ENCODE results near the gene FLVCR1. TPM values are rescaled to one million over a fixed set of nuclear protein-coding genes. Genes with fewer than 3 reads are reported as not detected.
"Not testable (repeated sequence)": the region's sequence is repeated elsewhere in the genome, so short reads cannot be mapped to it uniquely, and the experiment has no call there.

Gene FLVCR1
- total RNA-seq, 1 experiment from 2014 or later: 32.8 TPM

- H3K4me1 ChIP-seq (ENCODE audit: low read length): peaks cover 6% of the 10 kb centered on the region
- no peak overlapping the region for H3K4me2 ChIP-seq (ENCODE audit: low read depth, low read length, poor library complexity, severe bottlenecking)
- H3K27me3 ChIP-seq (ENCODE audit: low read length): no peaks in the 10 kb centered on the region
- H3K9ac ChIP-seq (ENCODE audit: low read length): no peak overlapping the region
- H3K27ac ChIP-seq (ENCODE audit: low read length): no peak overlapping the region
- no peak overlapping the region for H3K4me3 ChIP-seq (ENCODE audit: low read length)
- peaks cover 13% of the 10 kb centered on the region for H3K9me3 ChIP-seq (ENCODE audit: low read length)
- H3K9me2 ChIP-seq (replicated peaks; ENCODE audit: insufficient read depth, low read length): no peaks in the 10 kb centered on the region
- H2AFZ ChIP-seq (ENCODE audit: low read length): no peak overlapping the region
- no peaks in the 10 kb centered on the region for H3K36me3 ChIP-seq (ENCODE audit: insufficient read depth, low read length)
- no peak for DNase-seq
- H3K79me2 ChIP-seq (ENCODE audit: low read length): no peaks in the 10 kb centered on the region
- no peaks in the 10 kb centered on the region for H4K20me1 ChIP-seq (ENCODE audit: insufficient read depth, low read depth, low read length)
These were observed 30.8 kb upstream of the FLVCR1 start for GRCh38 chr1:212827171-212827776.

GRCh38 chr1:212827831-212828278 is 30.2 kb upstream of the FLVCR1 start:
- Histone ChIP-seq H4K20me1 (ENCODE audit: insufficient read depth, low read depth, low read length) (no peaks in the 10 kb centered on the region), H3K4me3 (ENCODE audit: low read length) (no peak overlapping the region), H3K4me2 (ENCODE audit: low read depth, low read length, poor library complexity, severe bottlenecking) (no peak overlapping the region), H3K27ac (ENCODE audit: low read length) (no peak overlapping the region), H3K4me1 (ENCODE audit: low read length) (peaks cover 6% of the 10 kb centered on the region), H3K36me3 (ENCODE audit: insufficient read depth, low read length) (no peaks in the 10 kb centered on the region), H3K9me2 (replicated peaks; ENCODE audit: insufficient read depth, low read length) (no peaks in the 10 kb centered on the region), H2AFZ (ENCODE audit: low read length) (no peak overlapping the region), H3K9ac (ENCODE audit: low read length) (no peak overlapping the region), H3K79me2 (ENCODE audit: low read length) (no peaks in the 10 kb centered on the region), H3K27me3 (ENCODE audit: low read length) (no peaks in the 10 kb centered on the region), H3K9me3 (ENCODE audit: low read length) (peaks cover 13% of the 10 kb centered on the region)
- no peak for DNase-seq

- no peak overlapping the region for H3K9ac ChIP-seq (ENCODE audit: low read length)
- no peak overlapping the region for H3K4me3 ChIP-seq (ENCODE audit: low read length)
These were observed 29.7 kb upstream of the FLVCR1 start for GRCh38 chr1:212828395-212828794.

GRCh38 chr1:212833211-212834207 is 24.6 kb upstream of the FLVCR1 start:
- H4K20me1 ChIP-seq (ENCODE audit: insufficient read depth, low read depth, low read length); H3K9me2 ChIP-seq (replicated peaks; ENCODE audit: insufficient read depth, low read length); H3K9ac ChIP-seq (ENCODE audit: low read length); H3K27ac ChIP-seq (ENCODE audit: low read length); H3K9me3 ChIP-seq (ENCODE audit: low read length); H3K79me2 ChIP-seq (ENCODE audit: low read length); H3K4me2 ChIP-seq (ENCODE audit: low read depth, low read length, poor library complexity, severe bottlenecking); H3K4me1 ChIP-seq (ENCODE audit: low read length); DNase-seq; H3K36me3 ChIP-seq (ENCODE audit: insufficient read depth, low read length); H3K27me3 ChIP-seq (ENCODE audit: low read length); H3K4me3 ChIP-seq (ENCODE audit: low read length): not testable (repeated sequence)
- H2AFZ ChIP-seq (ENCODE audit: low read length): peak overlapping the region; percentile 36; the same call in 1 of the 2 replicates

More at GRCh38 chr1:212828395-212828794, 29.7 kb upstream of the FLVCR1 start:
- H4K20me1 ChIP-seq (ENCODE audit: insufficient read depth, low read depth, low read length): no peaks in the 10 kb centered on the region
- no peak overlapping the region for H3K27ac ChIP-seq (ENCODE audit: low read length)
- H3K27me3 ChIP-seq (ENCODE audit: low read length): no peaks in the 10 kb centered on the region
- DNase-seq: no peak
- H3K4me1 ChIP-seq (ENCODE audit: low read length): peaks cover 6% of the 10 kb centered on the region
- no peaks in the 10 kb centered on the region for H3K79me2 ChIP-seq (ENCODE audit: low read length)
- no peak overlapping the region for H2AFZ ChIP-seq (ENCODE audit: low read length)
- peaks cover 13% of the 10 kb centered on the region for H3K9me3 ChIP-seq (ENCODE audit: low read length)
- no peaks in the 10 kb centered on the region for H3K9me2 ChIP-seq (replicated peaks; ENCODE audit: insufficient read depth, low read length)
- H3K4me2 ChIP-seq (ENCODE audit: low read depth, low read length, poor library complexity, severe bottlenecking): no peak overlapping the region
- no peaks in the 10 kb centered on the region for H3K36me3 ChIP-seq (ENCODE audit: insufficient read depth, low read length)

- Histone ChIP-seq H3K4me3 (ENCODE audit: low read length) (no peak overlapping the region), H3K27me3 (ENCODE audit: low read length) (no peaks in the 10 kb centered on the region), H3K9me2 (replicated peaks; ENCODE audit: insufficient read depth, low read length) (no peaks in the 10 kb centered on the region), H3K4me2 (ENCODE audit: low read depth, low read length, poor library complexity, severe bottlenecking) (no peak overlapping the region), H3K79me2 (ENCODE audit: low read length) (no peaks in the 10 kb centered on the region), H3K9ac (ENCODE audit: low read length) (no peak overlapping the region), H4K20me1 (ENCODE audit: insufficient read depth, low read depth, low read length) (no peaks in the 10 kb centered on the region), H3K4me1 (ENCODE audit: low read length) (no peaks in the 10 kb centered on the region), H3K36me3 (ENCODE audit: insufficient read depth, low read length) (no peaks in the 10 kb centered on the region), H3K27ac (ENCODE audit: low read length) (no peak overlapping the region), H2AFZ (ENCODE audit: low read length) (no peak overlapping the region), H3K9me3 (ENCODE audit: low read length) (no peaks in the 10 kb centered on the region)
- DNase-seq: no peak
These were observed 19.9 kb upstream of the FLVCR1 start for GRCh38 chr1:212838145-212838544.

- not testable (repeated sequence) for DNase-seq; H3K27ac ChIP-seq (ENCODE audit: low read length); H3K9me2 ChIP-seq (replicated peaks; ENCODE audit: insufficient read depth, low read length); H3K36me3 ChIP-seq (ENCODE audit: insufficient read depth, low read length); H3K4me1 ChIP-seq (ENCODE audit: low read length); H2AFZ ChIP-seq (ENCODE audit: low read length); H3K9me3 ChIP-seq (ENCODE audit: low read length); H3K9ac ChIP-seq (ENCODE audit: low read length); H3K79me2 ChIP-seq (ENCODE audit: low read length); H4K20me1 ChIP-seq (ENCODE audit: insufficient read depth, low read depth, low read length); H3K4me3 ChIP-seq (ENCODE audit: low read length); H3K4me2 ChIP-seq (ENCODE audit: low read depth, low read length, poor library complexity, severe bottlenecking); H3K27me3 ChIP-seq (ENCODE audit: low read length)
These were observed 13.6 kb upstream of the FLVCR1 start for GRCh38 chr1:212844521-212844920.

- H3K4me2 ChIP-seq (ENCODE audit: low read depth, low read length, poor library complexity, severe bottlenecking): no peak within 1 kb of the TSS
These were observed 10.5 kb upstream of the FLVCR1 start, which contains the start of gene SPATA45 for GRCh38 chr1:212847549-212847948. SPATA45 (minus strand) TSS chr1:212847649; CDS start chr1:212836149, 11,500 bp downstream.

GRCh38 chr1:212852105-212852688 is 5.9 kb upstream of the FLVCR1 start:
- peaks cover 7% of the 10 kb centered on the region for H3K4me1 ChIP-seq (ENCODE audit: low read length)
- H3K4me2 ChIP-seq (ENCODE audit: low read depth, low read length, poor library complexity, severe bottlenecking): no peak overlapping the region
- peaks cover 7% of the 10 kb centered on the region for H3K79me2 ChIP-seq (ENCODE audit: low read length)
- H3K4me3 ChIP-seq (ENCODE audit: low read length): no peak overlapping the region
- no peaks in the 10 kb centered on the region for H4K20me1 ChIP-seq (ENCODE audit: insufficient read depth, low read depth, low read length)
- H3K27ac ChIP-seq (ENCODE audit: low read length): no peak overlapping the region
- H3K9me3 ChIP-seq (ENCODE audit: low read length): no peaks in the 10 kb centered on the region
- H3K27me3 ChIP-seq (ENCODE audit: low read length): no peaks in the 10 kb centered on the region
- DNase-seq: no peak
- H2AFZ ChIP-seq (ENCODE audit: low read length): no peak overlapping the region
- no peaks in the 10 kb centered on the region for H3K36me3 ChIP-seq (ENCODE audit: insufficient read depth, low read length)
- H3K9ac ChIP-seq (ENCODE audit: low read length): no peak overlapping the region
- H3K9me2 ChIP-seq (replicated peaks; ENCODE audit: insufficient read depth, low read length): no peaks in the 10 kb centered on the region

More at GRCh38 chr1:212847549-212847948, 10.5 kb upstream of the FLVCR1 start, which contains the start of gene SPATA45:
- Histone ChIP-seq H2AFZ (ENCODE audit: low read length) (no peak within 1 kb of the TSS), H3K4me3 (ENCODE audit: low read length) (no peak within 1 kb of the TSS), H3K9me3 (ENCODE audit: low read length) (no peaks in the 10 kb centered on the region), H3K9me2 (replicated peaks; ENCODE audit: insufficient read depth, low read length) (no peaks in the 10 kb centered on the region), H4K20me1 (ENCODE audit: insufficient read depth, low read depth, low read length) (no peaks in the 10 kb centered on the region), H3K27me3 (ENCODE audit: low read length) (no peaks in the 10 kb centered on the region), H3K27ac (ENCODE audit: low read length) (no peak within 1 kb of the TSS), H3K9ac (ENCODE audit: low read length) (no peak within 1 kb of the TSS), H3K4me1 (ENCODE audit: low read length) (no peaks in the 10 kb centered on the region), H3K36me3 (ENCODE audit: insufficient read depth, low read length) (no peaks in the 10 kb centered on the region), H3K79me2 (ENCODE audit: low read length) (no peaks in the 10 kb centered on the region)
- DNase-seq: no peak
